Measurements from ENCODE around the gene ATMIN.

The ATMIN gene

GRCh38 chr16:81040842-81041241 is 5.2 kb downstream of the ATMIN start:
- Histone ChIP-seq H3K23ac (ENCODE audit: low read length in 2 of 2) (no peak overlapping the region), H3K36me3 (ENCODE audit: control insufficient read depth in 1 of 2, insufficient read depth in 2 of 2, low read depth in 1 of 2, low read length in 2 of 2) (peaks cover 30 to 61% of the 10 kb centered on the region in 2 experiments), H2AK5ac (ENCODE audit: low read length, severe bottlenecking) (no peak overlapping the region), H2BK15ac (ENCODE audit: low read depth, poor library complexity, severe bottlenecking) (no peak overlapping the region), H3K27ac (ENCODE audit: low read length, poor library complexity, severe bottlenecking) (no peak overlapping the region), H2BK12ac (ENCODE audit: low read length in 2 of 2) (no peak overlapping the region), H3K4me3 (ENCODE audit: insufficient read depth in 1 of 2, low read depth in 1 of 2, low read length in 2 of 2) (no peak overlapping the region), H3K27me3 (ENCODE audit: control insufficient read depth in 1 of 2, insufficient read depth in 1 of 2, low read length in 2 of 2) (no peaks in the 10 kb centered on the region), H3K4me1 (ENCODE audit: control insufficient read depth, insufficient read depth, low read depth, low read length) (peaks cover 3% of the 10 kb centered on the region), H4K91ac (ENCODE audit: low read length) (no peak overlapping the region), H3K4ac (ENCODE audit: low read depth in 1 of 2, low read length in 2 of 2) (no peak overlapping the region), H2BK120ac (ENCODE audit: low read depth, low read length) (no peak overlapping the region), H3K4me2 (ENCODE audit: low read length, poor library complexity, severe bottlenecking) (no peak overlapping the region), H3K79me1 (replicated peaks; ENCODE audit: low read length, poor library complexity, severe bottlenecking) (peaks cover 28% of the 10 kb centered on the region), H3K9ac (ENCODE audit: low read length) (no peak overlapping the region), H2BK5ac (ENCODE audit: low read depth, low read length, poor library complexity, severe bottlenecking) (no peak overlapping the region), H3K14ac (ENCODE audit: low read length in 2 of 2) (no peak overlapping the region), H4K8ac (ENCODE audit: low read length) (no peak overlapping the region), H3K18ac (ENCODE audit: low read depth in 1 of 2, low read length in 2 of 2) (no peak overlapping the region), H2AFZ (ENCODE audit: low read depth, low read length) (no peak overlapping the region), H3K9me3 (ENCODE audit: control insufficient read depth, low read length) (no peaks in the 10 kb centered on the region)
- 90% methylated on average over 5 of the region's 5 CpGs for WGBS
- DNase-seq, result no peak

GRCh38 chr16:81041696-81042095 is 6.1 kb downstream of the ATMIN start:
- Histone ChIP-seq H3K79me1 (replicated peaks; ENCODE audit: low read length, poor library complexity, severe bottlenecking) (peaks cover 26% of the 10 kb centered on the region), H2AFZ (ENCODE audit: low read depth, low read length) (no peak overlapping the region), H3K36me3 (ENCODE audit: control insufficient read depth in 1 of 2, insufficient read depth in 2 of 2, low read depth in 1 of 2, low read length in 2 of 2) (peaks cover 32 to 67% of the 10 kb centered on the region in 2 experiments), H4K91ac (ENCODE audit: low read length) (no peak overlapping the region), H4K8ac (ENCODE audit: low read length) (no peak overlapping the region), H3K4me1 (ENCODE audit: control insufficient read depth, insufficient read depth, low read depth, low read length) (peaks cover 3% of the 10 kb centered on the region), H3K4me2 (ENCODE audit: low read length, poor library complexity, severe bottlenecking) (no peak overlapping the region), H3K9ac (ENCODE audit: low read length) (no peak overlapping the region), H3K9me3 (ENCODE audit: control insufficient read depth, low read length) (no peaks in the 10 kb centered on the region), H2AK5ac (ENCODE audit: low read length, severe bottlenecking) (no peak overlapping the region), H3K27ac (ENCODE audit: low read length, poor library complexity, severe bottlenecking) (no peak overlapping the region), H3K4ac (ENCODE audit: low read depth in 1 of 2, low read length in 2 of 2) (no peak overlapping the region), H3K4me3 (ENCODE audit: insufficient read depth in 1 of 2, low read depth in 1 of 2, low read length in 2 of 2) (no peak overlapping the region), H3K18ac (ENCODE audit: low read depth in 1 of 2, low read length in 2 of 2) (no peak overlapping the region), H2BK15ac (ENCODE audit: low read depth, poor library complexity, severe bottlenecking) (no peak overlapping the region), H3K23ac (ENCODE audit: low read length in 2 of 2) (no peak overlapping the region), H2BK120ac (ENCODE audit: low read depth, low read length) (no peak overlapping the region), H2BK12ac (ENCODE audit: low read length in 2 of 2) (no peak overlapping the region), H2BK5ac (ENCODE audit: low read depth, low read length, poor library complexity, severe bottlenecking) (no peak overlapping the region), H3K27me3 (ENCODE audit: control insufficient read depth in 1 of 2, insufficient read depth in 1 of 2, low read length in 2 of 2) (no peaks in the 10 kb centered on the region), H3K14ac (ENCODE audit: low read length in 2 of 2) (no peak overlapping the region)
- DNase-seq, result no peak
- 98% methylated on average over 3 of the region's 4 CpGs for WGBS

- H4K91ac ChIP-seq (ENCODE audit: low read length), result no peak overlapping the region
- H3K9me3 ChIP-seq (ENCODE audit: control insufficient read depth, low read length), result peaks cover 2% of the 10 kb centered on the region
- no peak overlapping the region for H2AFZ ChIP-seq (ENCODE audit: low read depth, low read length)
- no peak overlapping the region for H3K9ac ChIP-seq (ENCODE audit: low read length)
- no peak overlapping the region for H2BK5ac ChIP-seq (ENCODE audit: low read depth, low read length, poor library complexity, severe bottlenecking)
- no peak overlapping the region for H3K18ac ChIP-seq (ENCODE audit: low read depth in 1 of 2, low read length in 2 of 2)
- H3K23ac ChIP-seq (ENCODE audit: low read length in 2 of 2), result no peak overlapping the region
- H3K27me3 ChIP-seq (ENCODE audit: control insufficient read depth in 1 of 2, insufficient read depth in 1 of 2, low read length in 2 of 2), result no peaks in the 10 kb centered on the region
- no peak overlapping the region for H2BK15ac ChIP-seq (ENCODE audit: low read depth, poor library complexity, severe bottlenecking)
- 93% methylated on average over 1 of the region's 2 CpGs for WGBS
- peaks cover 26% of the 10 kb centered on the region for H3K79me1 ChIP-seq (replicated peaks; ENCODE audit: low read length, poor library complexity, severe bottlenecking)
- H2BK12ac ChIP-seq (ENCODE audit: low read length in 2 of 2), result no peak overlapping the region
- no peak overlapping the region for H3K4me3 ChIP-seq (ENCODE audit: insufficient read depth in 1 of 2, low read depth in 1 of 2, low read length in 2 of 2)
- no peak overlapping the region for H4K8ac ChIP-seq (ENCODE audit: low read length)
- no peak overlapping the region for H2AK5ac ChIP-seq (ENCODE audit: low read length, severe bottlenecking)
- no peak overlapping the region for H3K4me2 ChIP-seq (ENCODE audit: low read length, poor library complexity, severe bottlenecking)
- no peak overlapping the region for H3K14ac ChIP-seq (ENCODE audit: low read length in 2 of 2)
- H3K4ac ChIP-seq (ENCODE audit: low read depth in 1 of 2, low read length in 2 of 2), result no peak overlapping the region
- H3K27ac ChIP-seq (ENCODE audit: low read length, poor library complexity, severe bottlenecking), result no peak overlapping the region
- no peak overlapping the region for H2BK120ac ChIP-seq (ENCODE audit: low read depth, low read length)
- no peak for DNase-seq
- H3K36me3 ChIP-seq (ENCODE audit: control insufficient read depth in 1 of 2, insufficient read depth in 2 of 2, low read depth in 1 of 2, low read length in 2 of 2), result peaks cover 32 to 67% of the 10 kb centered on the region in 2 experiments
- H3K4me1 ChIP-seq (ENCODE audit: control insufficient read depth, insufficient read depth, low read depth, low read length), result peaks cover 2% of the 10 kb centered on the region
Observed at GRCh38 chr16:81042821-81043220, 7.2 kb downstream of the ATMIN start.

- Histone ChIP-seq H4K91ac (ENCODE audit: low read length) (no peak overlapping the region), H3K27ac (ENCODE audit: low read length, poor library complexity, severe bottlenecking) (no peak overlapping the region), H2BK15ac (ENCODE audit: low read depth, poor library complexity, severe bottlenecking) (no peak overlapping the region), H3K79me1 (replicated peaks; ENCODE audit: low read length, poor library complexity, severe bottlenecking) (no peaks in the 10 kb centered on the region), H2BK120ac (ENCODE audit: low read depth, low read length) (no peak overlapping the region), H3K4me2 (ENCODE audit: low read length, poor library complexity, severe bottlenecking) (no peak overlapping the region), H3K9ac (ENCODE audit: low read length) (no peak overlapping the region), H3K27me3 (ENCODE audit: control insufficient read depth in 1 of 2, insufficient read depth in 1 of 2, low read length in 2 of 2) (no peaks in the 10 kb centered on the region), H2BK12ac (ENCODE audit: low read length in 2 of 2) (no peak overlapping the region), H2AFZ (ENCODE audit: low read depth, low read length) (no peak overlapping the region), H3K14ac (ENCODE audit: low read length in 2 of 2) (no peak overlapping the region), H2AK5ac (ENCODE audit: low read length, severe bottlenecking) (no peak overlapping the region), H4K8ac (ENCODE audit: low read length) (no peak overlapping the region), H3K4ac (ENCODE audit: low read depth in 1 of 2, low read length in 2 of 2) (no peak overlapping the region), H3K9me3 (ENCODE audit: control insufficient read depth, low read length) (peaks cover 17% of the 10 kb centered on the region), H3K4me3 (ENCODE audit: insufficient read depth in 1 of 2, low read depth in 1 of 2, low read length in 2 of 2) (no peak overlapping the region), H3K36me3 (ENCODE audit: control insufficient read depth in 1 of 2, insufficient read depth in 2 of 2, low read depth in 1 of 2, low read length in 2 of 2) (no peaks in the 10 kb centered on the region), H3K18ac (ENCODE audit: low read depth in 1 of 2, low read length in 2 of 2) (no peak overlapping the region), H3K23ac (ENCODE audit: low read length in 2 of 2) (no peak overlapping the region), H2BK5ac (ENCODE audit: low read depth, low read length, poor library complexity, severe bottlenecking) (no peak overlapping the region), H3K4me1 (ENCODE audit: control insufficient read depth, insufficient read depth, low read depth, low read length) (no peaks in the 10 kb centered on the region)
- 90% methylated on average over 10 of the region's 11 CpGs for WGBS
- DNase-seq, result no peak
Observed at GRCh38 chr16:81053761-81054160, 18.1 kb downstream of the ATMIN start.

Measured in mesenchymal stem cell (in vitro differentiated cells and primary cell).